ENCODE results near the gene FAM53B.
"Not testable (repeated sequence)": the region's sequence is repeated elsewhere in the genome, so short reads cannot be mapped to it uniquely, and the experiment has no call there.

DNA sequence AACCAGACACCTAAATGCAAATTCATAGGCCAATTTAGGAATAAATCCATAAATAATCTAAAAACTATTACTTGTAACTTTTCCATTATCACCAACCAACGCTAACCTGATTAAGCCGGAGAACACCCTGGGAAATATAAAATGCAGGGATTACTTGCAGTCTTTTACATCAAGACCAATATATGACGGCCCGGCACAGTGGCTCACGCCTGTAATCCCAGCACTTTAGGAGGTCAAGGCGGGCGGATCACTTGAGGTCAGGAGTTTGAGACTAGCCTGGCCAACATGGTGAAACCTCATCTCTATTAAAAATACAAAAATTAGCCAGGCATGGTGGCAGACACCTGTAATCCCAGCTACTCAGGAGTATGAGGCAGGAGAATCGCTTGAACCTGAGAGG, 2.3 kb upstream of the FAM53B start:
- TF ChIP-seq, protein P1, sequence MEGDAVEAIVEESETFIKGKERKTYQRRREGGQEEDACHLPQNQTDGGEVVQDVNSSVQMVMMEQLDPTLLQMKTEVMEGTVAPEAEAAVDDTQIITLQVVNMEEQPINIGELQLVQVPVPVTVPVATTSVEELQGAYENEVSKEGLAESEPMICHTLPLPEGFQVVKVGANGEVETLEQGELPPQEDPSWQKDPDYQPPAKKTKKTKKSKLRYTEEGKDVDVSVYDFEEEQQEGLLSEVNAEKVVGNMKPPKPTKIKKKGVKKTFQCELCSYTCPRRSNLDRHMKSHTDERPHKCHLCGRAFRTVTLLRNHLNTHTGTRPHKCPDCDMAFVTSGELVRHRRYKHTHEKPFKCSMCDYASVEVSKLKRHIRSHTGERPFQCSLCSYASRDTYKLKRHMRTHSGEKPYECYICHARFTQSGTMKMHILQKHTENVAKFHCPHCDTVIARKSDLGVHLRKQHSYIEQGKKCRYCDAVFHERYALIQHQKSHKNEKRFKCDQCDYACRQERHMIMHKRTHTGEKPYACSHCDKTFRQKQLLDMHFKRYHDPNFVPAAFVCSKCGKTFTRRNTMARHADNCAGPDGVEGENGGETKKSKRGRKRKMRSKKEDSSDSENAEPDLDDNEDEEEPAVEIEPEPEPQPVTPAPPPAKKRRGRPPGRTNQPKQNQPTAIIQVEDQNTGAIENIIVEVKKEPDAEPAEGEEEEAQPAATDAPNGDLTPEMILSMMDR (IDR thresholded peaks at IDR 0.05), result not testable (repeated sequence)
- not testable (repeated sequence) for TF ChIP-seq POLR2A, EP300 (IDR thresholded peaks at IDR 0.05)
